SKM-1 (cell line): ENCODE measurements around the gene MEF2B.

ENCODE experiments used
- DNase-seq: peaks from one replicate; lab custom pipeline; 2025; ENCODE audit not compliant: unreplicated experiment; lab: John Stamatoyannopoulos, UW

MEF2B gene

GRCh38 chr19:19170053-19170872, at the start of gene MEF2B:
MEF2B (minus strand) TSS chr19:19170263; CDS start chr19:19150735, 19,528 bp downstream.
- DNase-seq, result no peak

- DNase-seq, result no peak
Measured at GRCh38 chr19:19218911-19219310, 48.8 kb upstream of the MEF2B start.

GRCh38 chr19:19217099-19217498, 47.0 kb upstream of the MEF2B start:
- DNase-seq, result no peak

DNA sequence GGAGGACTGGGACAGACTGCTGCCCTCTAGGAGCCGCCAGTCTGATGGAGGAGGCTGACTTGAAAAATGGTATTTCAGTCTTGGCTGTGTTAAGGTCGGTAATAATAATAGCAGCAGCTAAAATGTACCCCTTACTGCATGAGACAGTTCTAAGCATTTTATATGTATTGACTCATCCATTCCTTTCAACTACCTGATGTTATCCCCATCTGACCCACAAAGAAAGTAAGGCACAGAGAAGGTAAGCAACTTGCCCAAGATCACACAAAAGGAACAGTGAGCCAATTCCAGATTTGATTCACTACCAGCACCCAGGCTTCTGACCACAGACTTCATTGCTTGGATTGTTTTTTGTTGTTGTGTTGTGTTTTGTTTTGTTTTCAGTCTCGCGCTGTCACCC, 45.7 kb upstream of the MEF2B start:
- no peak for DNase-seq

DNA sequence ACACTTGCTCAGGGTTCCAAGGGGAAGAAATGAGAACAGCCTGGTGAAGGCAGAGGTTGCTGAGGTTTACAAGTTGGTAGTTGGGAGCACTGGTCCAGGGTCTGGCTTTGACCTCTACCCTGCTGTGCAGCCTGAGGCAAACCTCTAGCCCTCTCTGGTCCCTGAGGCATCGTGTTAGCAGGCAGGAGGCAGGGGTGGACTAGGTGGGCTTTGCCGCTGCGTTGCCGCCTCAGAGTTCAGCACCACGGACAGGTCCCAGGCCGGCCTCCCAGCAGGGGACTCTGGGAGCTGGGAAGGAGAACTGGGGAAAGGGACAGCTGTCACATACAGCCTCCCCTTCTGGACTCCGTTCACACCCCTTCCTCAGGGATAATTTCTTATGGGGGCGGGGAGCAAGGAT, 44.8 kb upstream of the MEF2B start:
- no peak for DNase-seq

- no peak for DNase-seq
Measured at GRCh38 chr19:19214159-19214490, 44.1 kb upstream of the MEF2B start.

DNA sequence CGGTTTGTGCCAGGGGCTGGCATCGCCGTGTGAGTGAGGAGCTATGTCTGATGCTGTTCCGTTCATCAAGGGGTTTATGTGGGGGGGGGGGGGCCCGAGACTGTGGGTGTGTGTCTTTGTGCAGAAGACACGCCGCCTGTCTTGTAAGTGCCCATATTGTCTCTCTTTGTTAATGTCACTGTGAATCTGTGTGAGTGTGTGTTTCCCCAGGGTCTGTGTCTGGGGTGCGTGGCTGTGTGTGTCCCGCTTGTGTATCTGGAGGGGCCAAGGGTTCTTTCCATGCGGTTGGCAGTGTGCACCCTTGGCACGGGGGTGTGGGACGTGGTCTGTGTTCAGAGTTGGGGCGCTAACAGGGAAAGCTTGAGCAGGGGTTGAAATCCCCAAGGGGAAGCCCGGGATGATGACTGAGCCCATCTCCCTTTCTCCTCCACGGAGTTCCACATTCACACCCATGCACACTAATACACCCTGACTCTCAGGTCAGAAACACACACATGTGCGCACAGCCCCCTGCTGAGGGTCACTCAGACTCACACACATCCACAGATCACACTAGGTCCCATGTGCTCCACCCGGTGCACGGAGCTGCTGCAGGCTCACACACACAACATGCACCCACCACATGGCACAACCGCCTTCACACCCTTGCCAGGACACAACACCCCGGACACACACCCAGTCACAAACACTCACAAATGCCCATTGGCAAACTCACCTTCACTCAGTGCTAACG, 43.5 kb upstream of the MEF2B start:
- no peak for DNase-seq

DNA sequence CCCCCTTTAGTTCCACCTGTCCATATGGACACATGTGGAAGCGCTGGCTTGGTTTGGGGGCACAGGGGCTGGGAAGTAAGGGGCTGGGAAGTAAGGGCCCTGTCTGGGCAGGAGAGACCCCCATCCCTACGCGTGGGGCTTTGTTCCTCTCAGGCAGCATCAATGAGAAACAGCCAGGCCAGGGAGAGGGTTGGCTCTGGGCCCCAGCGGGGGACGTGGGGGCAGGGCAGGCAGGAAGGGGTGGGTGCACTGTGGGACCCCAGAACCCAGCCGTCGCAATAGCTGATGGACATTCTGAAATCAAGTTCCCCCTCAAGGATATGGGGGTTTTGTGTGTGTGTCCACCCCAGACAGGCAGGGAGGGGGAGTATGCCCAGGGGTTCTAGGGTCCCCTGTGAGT, 42.9 kb upstream of the MEF2B start:
- DNase-seq, result no peak

- no peak for DNase-seq
Measured at GRCh38 chr19:19211499-19212420, 41.7 kb upstream of the MEF2B start, which contains the start of gene NCAN. NCAN (plus strand) TSS chr19:19211958; CDS start chr19:19216954, 4,996 bp downstream.

- no peak for DNase-seq
Measured at GRCh38 chr19:19209372-19209771, 39.3 kb upstream of the MEF2B start.

- DNase-seq, result no peak
Measured at GRCh38 chr19:19207637-19208572, 37.8 kb upstream of the MEF2B start.

GRCh38 chr19:19206938-19207337, 36.9 kb upstream of the MEF2B start:
- no peak for DNase-seq

DNA sequence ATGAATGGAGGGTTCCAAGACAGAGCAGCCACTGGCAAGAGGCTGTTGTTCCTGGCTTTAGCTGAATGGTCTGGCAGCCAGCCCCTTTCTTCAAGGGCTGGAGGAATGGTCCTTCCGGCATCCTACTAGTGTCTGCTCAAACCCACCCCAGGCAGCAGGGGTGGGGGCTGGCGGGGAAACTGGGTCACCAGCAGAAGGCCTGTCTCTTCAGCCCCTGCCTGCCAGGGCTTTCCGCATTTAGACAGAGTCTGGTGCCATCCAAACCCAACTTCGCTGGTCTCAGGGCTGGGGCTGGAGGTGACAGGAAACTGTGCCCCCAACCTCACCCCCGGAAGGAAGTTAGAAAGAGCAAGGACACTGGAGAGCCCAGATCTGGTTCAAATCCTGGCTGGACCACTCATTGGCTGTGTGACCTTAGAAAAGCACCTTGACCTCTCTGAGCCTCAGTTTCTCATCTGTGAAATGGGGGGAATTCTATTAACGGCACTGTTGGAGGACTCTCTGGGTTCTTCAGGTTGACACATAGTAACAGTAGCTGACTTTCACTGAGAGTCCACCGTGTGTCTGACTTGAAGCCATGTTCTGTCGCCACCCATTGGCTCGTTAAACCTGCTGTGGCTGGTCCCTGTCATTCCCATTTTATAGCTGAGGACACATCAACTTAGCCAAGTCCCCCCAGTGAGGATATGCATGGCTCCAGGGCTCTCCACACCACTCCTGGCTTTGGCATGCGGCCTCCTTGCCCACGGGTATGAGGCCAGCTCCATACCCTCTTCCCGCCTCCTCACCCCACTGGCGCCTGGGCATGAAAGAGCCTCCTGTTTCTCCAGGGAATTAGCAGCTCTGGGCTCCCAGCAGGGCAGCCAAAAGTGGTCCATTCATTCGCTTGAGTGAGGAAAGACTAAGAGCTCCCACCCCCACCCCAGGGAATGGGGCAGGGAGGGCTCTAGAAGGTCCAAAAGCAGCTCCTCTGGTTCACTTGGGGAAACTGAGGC, 35.6 kb upstream of the MEF2B start:
- DNase-seq, result no peak

GRCh38 chr19:19204181-19204580, 34.1 kb upstream of the MEF2B start:
- no peak for DNase-seq

- peak; percentile 87 for DNase-seq
Measured at GRCh38 chr19:19203012-19203856, 33.2 kb upstream of the MEF2B start, which contains the start of gene NR2C2AP. NR2C2AP (minus strand) TSS chr19:19203414; CDS start chr19:19203060, 354 bp downstream.

GRCh38 chr19:19202707-19203011, 32.6 kb upstream of the MEF2B start:
- no peak for DNase-seq

- no peak for DNase-seq
Measured at GRCh38 chr19:19201697-19202630, 31.9 kb upstream of the MEF2B start.
